GM19035 (cell line): ENCODE data around the gene VMA21.
A peak's percentile ranks its signal among the peaks of the same experiment; 100 is the strongest.

ENCODE experiments used
- ATAC-seq: cut with Tn5 transposase; IDR thresholded peaks from one replicate; pipeline ENCODE4 v1.9.1; 2021; ENCODE audit not compliant: unreplicated experiment

Gene VMA21

DNA sequence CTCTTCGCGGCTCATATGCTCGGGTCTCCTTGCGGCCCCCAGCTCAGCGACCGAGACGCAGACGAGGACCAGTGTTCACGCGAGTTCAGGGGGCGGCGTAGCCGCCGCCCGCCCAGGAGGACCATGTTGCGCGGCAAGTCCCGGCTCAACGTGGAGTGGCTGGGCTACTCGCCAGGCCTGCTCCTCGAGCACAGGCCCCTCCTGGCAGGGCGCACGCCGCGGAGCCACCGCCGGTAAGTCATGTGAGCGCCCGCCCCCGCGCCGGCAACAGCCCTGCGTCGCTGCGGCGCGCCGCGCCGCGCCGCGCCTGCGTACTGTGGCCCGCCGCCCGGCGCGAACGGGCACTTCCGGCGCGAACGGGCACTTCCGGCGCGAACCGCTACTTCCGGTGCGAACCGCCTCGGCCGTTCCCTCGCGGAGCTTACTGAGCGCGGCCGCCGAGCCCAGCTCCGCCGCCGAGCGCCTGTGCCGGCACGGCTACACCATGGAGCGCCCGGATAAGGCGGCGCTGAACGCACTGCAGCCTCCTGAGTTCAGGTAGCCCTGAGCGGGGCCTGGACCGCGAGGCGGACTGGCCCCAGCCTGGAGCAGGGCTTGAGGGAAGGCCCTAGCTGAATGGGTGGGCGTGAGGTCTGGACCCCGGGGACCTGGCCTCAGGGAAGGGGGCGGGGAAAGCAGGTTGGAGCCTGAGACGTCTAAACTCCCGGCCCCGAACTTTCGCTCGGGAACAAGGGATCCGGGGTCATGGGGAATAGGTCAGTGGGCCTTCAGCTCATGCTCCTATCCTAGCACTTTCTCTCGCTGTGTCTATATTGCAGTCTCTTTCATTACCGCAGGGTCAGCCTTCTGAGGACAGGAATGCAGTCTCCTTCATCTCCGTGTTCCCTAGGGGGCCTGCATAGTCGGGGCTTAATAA, at the start of gene VMA21:
Gene VMA21, plus strand, starts transcription at position 382 of the 916 bp plus-strand sequence. Its CDS starts 103 bp downstream, at position 485.
- ATAC-seq: peak; percentile 87

- ATAC-seq: no peak
These were observed 37.7 kb upstream of the VMA21 start for GRCh38 chrX:151359341-151359740.

DNA sequence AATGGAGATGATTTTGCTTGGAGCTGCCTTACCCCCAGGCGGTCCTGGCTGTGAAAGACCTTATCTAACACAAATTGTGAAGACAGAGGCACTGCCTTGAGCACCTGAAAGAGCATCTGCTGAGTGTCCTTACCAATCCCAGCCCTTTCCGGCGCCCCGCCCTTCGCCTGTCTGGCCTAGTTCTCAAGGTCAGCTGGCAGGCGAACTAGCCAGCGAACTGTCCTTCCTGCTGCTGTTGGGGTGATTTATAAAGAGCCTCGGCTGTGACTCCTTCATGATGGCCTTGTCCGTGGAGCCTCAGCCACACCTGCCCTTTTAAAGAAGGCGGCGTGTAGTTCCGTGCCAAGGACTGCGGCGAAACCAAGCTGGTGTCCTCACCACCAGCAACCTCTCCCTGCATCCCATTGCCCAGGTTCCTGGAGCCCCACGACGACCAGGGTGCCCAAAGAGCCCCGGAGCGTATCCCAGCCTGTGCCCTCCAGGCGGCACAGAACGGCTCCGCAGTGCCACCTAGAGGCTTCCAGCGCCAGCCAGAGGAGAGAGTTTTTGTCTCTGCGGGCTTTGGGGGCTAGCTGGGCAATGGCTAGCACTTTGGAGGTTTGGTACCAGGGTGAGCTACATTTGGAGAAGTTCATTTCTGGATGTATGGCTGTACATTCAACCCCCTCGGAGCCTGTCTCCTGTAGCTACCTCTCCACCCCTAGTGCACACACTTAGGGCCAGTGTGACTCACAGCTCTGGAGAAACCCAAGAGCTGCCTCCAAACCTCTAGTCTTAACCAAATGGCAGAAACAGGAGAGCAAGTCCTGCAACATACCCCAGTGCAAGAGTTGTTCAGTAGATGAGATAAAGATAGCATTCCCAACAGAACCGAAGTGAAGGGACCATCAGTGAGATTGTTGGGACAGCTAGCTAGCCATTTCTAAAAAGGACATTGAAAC, 36.8 kb upstream of the VMA21 start:
- peak; percentile 65 for ATAC-seq

GRCh38 chrX:151363316-151363715, 33.7 kb upstream of the VMA21 start:
- no peak for ATAC-seq

GRCh38 chrX:151365579-151365978, 31.4 kb upstream of the VMA21 start:
- no peak for ATAC-seq

GRCh38 chrX:151370906-151371305, 26.1 kb upstream of the VMA21 start:
- no peak for ATAC-seq

DNA sequence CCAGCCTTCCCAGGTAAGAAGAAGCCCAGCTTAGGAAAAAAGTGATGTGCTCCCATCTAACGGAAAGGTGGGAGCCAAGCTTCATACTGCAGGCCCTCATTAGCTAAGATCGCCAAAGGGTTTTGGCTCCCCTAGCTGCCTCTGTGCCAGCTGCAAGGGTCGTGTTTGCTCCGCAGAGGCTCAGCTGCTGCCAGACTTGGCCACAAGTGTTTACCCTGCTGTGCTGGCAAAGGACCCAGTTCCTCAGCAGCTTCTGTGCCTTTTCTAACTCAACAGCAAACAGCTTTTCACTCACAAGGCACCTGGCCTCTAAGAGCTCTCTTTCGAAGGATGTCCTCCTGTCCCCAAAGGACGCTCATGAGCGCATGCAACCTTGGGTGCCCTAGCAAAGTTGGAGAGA, 12.2 kb upstream of the VMA21 start:
- ATAC-seq: no peak

- ATAC-seq: no peak
These were observed 10.1 kb upstream of the VMA21 start for GRCh38 chrX:151386838-151387459.

GRCh38 chrX:151391722-151392121, 5.3 kb upstream of the VMA21 start:
- no peak for ATAC-seq

- ATAC-seq: no peak
These were observed 3.5 kb upstream of the VMA21 start for GRCh38 chrX:151393514-151393913.

DNA sequence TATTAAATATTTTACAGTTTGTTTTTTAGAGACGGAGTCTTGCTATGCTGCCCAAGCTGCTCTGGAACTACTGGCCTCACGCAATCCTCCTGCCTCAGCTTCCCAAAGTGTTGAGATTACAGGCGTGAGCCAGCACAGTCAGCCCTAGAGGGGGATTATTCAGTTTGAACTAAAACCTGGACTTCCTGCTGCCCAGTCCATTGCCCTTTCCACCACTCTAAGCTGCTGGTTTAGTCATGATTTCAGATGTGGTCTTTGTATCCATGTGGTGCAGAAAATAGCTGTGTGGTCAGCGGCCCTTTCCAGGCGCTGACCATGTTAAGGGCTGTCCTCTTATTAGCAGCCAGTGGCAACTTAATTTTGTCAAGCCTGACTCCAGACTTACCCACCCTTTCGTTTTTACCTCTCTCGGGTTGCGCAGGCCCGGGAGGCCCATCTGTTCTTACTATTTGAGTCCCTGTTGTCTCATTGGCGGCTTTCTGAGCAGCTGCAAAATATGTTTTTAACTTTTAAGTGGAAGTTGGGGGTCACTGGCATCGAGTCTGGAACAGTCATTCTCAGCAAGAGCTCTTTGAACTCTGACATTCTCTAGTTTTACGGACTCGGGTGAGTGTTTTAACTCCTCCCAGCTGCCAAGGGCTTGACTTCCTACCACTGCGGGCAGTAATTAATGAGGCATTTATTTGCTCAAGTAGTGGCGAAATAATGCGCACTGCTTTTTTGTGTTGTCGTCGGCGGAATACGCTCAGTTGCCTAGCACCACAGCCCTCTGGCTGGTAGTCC, 773 bp upstream of the VMA21 start:
- ATAC-seq: peak; percentile 14

GRCh38 chrX:151397741-151398070, 700 bp downstream of the VMA21 start:
- ATAC-seq: peak; percentile 5

DNA sequence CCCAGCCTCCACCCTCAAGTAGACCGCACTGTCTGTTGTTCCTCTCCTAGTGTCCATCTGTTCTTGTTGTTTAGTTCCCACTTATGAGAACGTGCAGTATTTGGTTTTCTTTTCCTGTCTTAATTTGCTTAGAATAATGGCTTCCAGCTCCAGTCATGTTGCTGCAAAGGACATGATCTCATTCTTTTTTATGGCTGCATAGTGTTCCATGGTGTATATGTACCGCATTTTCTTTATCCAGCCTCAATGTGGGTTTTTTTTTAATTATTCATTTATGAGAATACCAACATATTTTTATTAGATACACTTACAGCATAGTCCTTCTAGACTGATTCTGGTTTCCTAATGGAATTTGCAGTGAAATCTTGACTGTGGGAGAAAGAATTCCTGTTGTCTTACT, 1.3 kb downstream of the VMA21 start:
- ATAC-seq: no peak

DNA sequence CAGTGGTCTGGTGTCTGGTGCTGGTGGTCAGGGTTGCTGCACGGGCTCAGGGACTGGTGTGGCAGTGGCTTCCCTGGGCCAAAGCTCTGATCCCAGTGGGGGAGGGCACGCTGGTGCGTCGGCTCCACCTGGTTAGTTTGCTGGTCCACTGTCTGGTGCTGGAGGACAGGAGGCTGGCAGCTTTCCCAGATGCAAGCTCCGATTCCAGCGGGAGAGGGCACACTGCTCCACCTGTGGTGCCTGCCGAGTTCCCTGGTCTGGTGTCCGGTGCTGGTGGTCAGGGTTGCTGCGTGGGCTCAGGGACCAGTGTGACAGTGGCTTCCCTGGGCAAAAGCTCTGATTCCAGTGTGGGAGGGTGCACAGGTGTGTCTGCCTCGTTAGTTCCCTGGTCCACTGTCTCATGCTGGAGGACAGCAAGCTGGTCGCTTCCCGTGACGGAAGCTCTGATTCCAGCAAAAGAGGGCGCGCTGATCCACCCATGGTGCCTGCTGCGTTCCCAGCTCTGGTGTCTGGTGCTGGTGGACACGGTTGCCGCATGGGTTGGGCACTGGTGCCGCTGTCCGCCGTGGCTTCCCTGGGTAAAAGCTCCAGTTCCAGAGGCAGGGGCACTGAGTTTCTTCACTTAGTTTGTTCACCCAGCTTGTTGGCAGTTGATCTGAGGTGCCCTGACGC, 5.8 kb downstream of the VMA21 start:
- no peak for ATAC-seq

GRCh38 chrX:151416579-151416978, 19.6 kb downstream of the VMA21 start:
- ATAC-seq: no peak

DNA sequence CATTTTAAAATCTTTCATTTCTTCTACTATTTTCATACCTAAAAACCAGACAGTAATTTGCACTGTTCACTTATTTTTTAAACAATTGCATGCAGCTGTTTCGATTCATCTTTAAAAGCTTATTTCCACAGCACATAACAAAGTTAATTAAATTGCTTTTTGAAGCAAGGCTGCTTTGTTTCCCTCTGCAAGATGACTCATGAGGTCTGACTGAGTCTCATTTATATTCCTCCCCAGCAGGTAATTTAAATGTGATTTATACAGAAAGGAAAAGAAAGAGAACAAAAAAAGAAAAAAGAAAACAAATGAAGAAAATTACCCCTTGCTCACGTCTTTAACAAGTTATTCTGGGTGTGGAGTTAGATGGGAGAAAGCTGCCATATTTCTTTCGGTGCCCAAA, 22.8 kb downstream of the VMA21 start:
- ATAC-seq: no peak

GRCh38 chrX:151424505-151424904, 27.5 kb downstream of the VMA21 start:
- no peak for ATAC-seq

DNA sequence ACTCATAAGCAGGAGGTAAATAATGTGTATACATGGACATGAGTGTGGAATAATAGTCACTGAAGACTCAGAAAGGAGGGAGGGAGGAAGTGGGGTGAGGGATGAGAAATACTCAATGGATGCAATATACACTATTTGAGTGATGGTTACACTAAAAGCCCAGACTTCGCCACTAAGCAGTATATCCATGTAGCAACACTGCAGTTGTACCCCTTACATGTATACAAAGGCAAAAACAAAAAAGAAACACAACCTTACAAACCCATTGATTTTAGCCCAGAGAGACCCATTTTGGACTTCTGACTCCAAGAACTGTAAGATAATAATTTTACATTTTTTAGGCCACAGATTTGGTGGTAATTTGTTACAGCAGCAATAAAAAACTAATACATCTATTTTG, 51.5 kb downstream of the VMA21 start:
- ATAC-seq: no peak

- ATAC-seq: no peak
These were observed 61.8 kb downstream of the VMA21 start for GRCh38 chrX:151458824-151459223.
